Urinary bladder (tissue), 4 donors: ENCODE measurements around the gene SLC2A4. TPM values are rescaled to one million over a fixed set of nuclear protein-coding genes. Genes with fewer than 3 reads are reported as not detected.

Source experiments
- DNase-seq: peaks from one replicate; pipeline ENCODE4 v3.0.0-alpha.2; 2015; ENCODE audit errors: extremely low spot score
- H3K27ac ChIP-seq: one replicate; pipeline ENCODE4 v1.5.1; 2013; ENCODE audit warnings: low read depth, mild to moderate bottlenecking, moderate library complexity
- H3K36me3 ChIP-seq: one replicate; pipeline ENCODE4 v1.6.1; 2013; ENCODE audit warnings: mild to moderate bottlenecking, moderate library complexity; ENCODE audit not compliant: insufficient read depth
- H3K4me1 ChIP-seq: one replicate; pipeline ENCODE4 v1.6.1; 2013; ENCODE audit warnings: mild to moderate bottlenecking, moderate library complexity; ENCODE audit not compliant: insufficient read depth
- H3K4me3 ChIP-seq: one replicate; pipeline ENCODE4 v1.5.1; 2013; ENCODE audit warnings: low read depth, low read length
- WGBS: extraction: QIAGEN DNeasy Blood & Tissue Kit; methylation state at CpG from one replicate; pipeline ENCODE4 v1.1.7; 2013; 5-methylcytosine and 5-hydroxymethylcytosine counted together
- polyA plus RNA-seq: library from polyadenylated mRNA; stranded (reverse); fragments of 200-250 nt; gene quantifications from one replicate; pipeline ENCODE4 v1.2.3, GENCODE V29; 2013
- total RNA-seq: library from RNA; depleted of rRNA; stranded (reverse); fragments of >200 nt; gene quantifications from one replicate; pipeline ENCODE4 v1.2.3, GENCODE V29; 2014
- donor health status: healthy with polysubstance abuse.
- donor health status: healthy.

Gene SLC2A4
- total and polyA plus RNA-seq, 2 donors, result 11.6 to 66.1 TPM

- 70% methylated on average over 5 of the region's 5 CpGs for WGBS
- Histone ChIP-seq H3K36me3 (no peaks in the 10 kb centered on the region), H3K4me3 (peak overlapping the region; percentile 39), H3K27ac (no peak overlapping the region), H3K4me1 (peaks cover 3% of the 10 kb centered on the region)
- no peak for DNase-seq
Measured at GRCh38 chr17:7253082-7253481, 28.4 kb upstream of the SLC2A4 start.

DNA sequence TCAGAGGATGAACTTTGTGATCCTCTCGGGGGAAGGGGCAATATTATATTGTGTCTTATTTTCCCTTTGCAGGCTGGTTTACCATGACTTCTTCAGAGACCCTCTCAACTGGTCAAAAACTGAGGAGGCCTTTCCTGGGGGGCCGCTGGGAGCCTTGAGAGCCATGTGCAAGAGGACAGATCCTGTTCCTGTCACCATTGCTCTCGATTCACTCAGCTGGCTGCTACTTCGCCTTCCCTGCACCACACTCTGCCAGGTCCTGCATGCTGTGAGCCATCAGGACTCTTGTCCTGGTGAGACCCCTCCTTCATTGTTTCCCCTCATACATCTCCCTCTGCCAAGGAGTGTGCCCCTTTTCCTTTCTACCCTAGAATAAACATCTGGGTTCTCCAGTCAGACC is 27.0 kb upstream of the SLC2A4 start:
- peaks cover 3% of the 10 kb centered on the region for H3K4me1 ChIP-seq
- no peak for DNase-seq
- WGBS, result 95% methylated on average over 4 of the region's 4 CpGs
- H3K27ac ChIP-seq, result no peak overlapping the region
- no peak overlapping the region for H3K4me3 ChIP-seq
- H3K36me3 ChIP-seq, result no peaks in the 10 kb centered on the region

DNA sequence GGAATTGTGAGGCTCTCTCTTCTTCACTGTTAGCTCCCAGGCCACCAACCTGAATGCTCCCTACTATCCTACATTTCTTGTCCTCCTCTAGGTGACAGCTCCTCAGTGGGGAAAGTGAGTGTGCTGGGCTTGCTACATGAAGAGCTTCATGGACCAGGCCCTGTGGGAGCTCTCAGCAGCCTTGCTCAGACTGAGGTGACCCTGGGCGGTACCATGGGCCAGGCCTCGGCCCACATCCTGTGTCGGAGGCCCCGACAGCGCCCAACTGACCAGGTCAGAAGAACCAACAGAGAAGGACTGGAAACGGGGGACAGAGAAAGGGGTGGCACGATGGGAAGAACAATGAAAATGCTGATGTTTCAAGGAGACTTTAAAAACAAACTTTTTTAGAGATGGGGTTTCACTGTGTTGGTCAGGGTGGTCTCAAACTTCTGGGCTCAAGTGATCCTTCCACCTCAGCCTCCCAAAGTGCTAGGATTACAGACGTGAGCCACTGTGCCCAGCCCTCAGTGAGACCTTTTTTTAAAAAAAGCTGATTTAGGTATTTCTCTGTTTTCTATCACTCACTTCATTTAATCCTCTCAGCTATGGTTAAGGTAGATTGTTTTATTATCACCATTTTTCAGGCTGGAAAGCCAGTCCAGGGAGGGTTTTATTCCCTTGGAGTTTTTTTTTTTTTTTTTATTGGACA is 24.6 kb upstream of the SLC2A4 start:
- Histone ChIP-seq H3K4me3 (no peak overlapping the region), H3K27ac (no peak overlapping the region), H3K36me3 (no peaks in the 10 kb centered on the region), H3K4me1 (no peaks in the 10 kb centered on the region)
- DNase-seq, result no peak
- 89% methylated on average over 8 of the region's 8 CpGs for WGBS

DNA sequence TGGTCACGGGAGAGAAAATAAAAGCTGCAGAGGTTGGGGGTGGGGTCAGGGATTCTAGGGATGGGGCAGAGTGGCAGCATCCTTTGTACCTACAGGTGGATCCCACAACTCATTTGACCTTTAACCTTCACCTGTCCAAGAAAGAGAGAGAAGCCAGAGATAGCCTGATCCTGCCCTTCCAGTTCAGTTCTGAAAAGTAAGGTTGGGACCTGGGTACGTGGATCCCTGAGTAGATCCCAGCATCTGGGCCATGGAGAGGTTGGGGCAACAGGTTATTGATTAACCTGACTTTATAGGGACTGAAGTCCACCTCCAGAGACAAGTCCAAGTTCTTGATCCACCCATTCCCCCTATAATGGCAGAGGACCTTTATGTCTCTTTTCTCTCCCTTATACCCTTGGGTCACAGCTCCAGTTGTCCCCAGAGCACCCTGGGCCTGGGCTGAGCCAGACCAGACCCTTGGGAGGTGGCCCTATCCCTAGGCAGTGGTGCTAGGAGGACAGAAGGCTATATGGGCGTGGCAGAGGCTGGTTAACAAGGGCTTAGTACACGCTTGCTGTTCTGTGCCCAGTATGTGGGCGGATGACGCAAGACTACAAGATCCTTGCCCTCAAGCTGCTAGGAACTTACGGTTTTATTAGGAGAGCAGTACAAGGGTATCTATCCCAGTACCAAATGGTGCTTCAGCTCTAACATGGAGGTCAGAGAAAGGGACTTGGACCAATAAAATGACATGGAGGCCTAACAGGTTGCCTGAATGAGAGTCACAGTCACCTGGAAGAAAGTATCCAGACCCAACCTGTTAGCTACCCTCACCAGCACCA is 22.6 kb upstream of the SLC2A4 start:
- Histone ChIP-seq H3K4me1 (no peaks in the 10 kb centered on the region), H3K4me3 (no peak overlapping the region), H3K27ac (no peak overlapping the region), H3K36me3 (no peaks in the 10 kb centered on the region)
- WGBS, result 84% methylated on average over 7 of the region's 7 CpGs
- no peak for DNase-seq

- H3K36me3 ChIP-seq, result no peaks in the 10 kb centered on the region
- no peak for DNase-seq
- 95% methylated on average over 6 of the region's 6 CpGs for WGBS
- H3K4me3 ChIP-seq, result no peak overlapping the region
- H3K4me1 ChIP-seq, result no peaks in the 10 kb centered on the region
- H3K27ac ChIP-seq, result no peak overlapping the region
Measured at GRCh38 chr17:7259555-7259889, 22.0 kb upstream of the SLC2A4 start.

DNA sequence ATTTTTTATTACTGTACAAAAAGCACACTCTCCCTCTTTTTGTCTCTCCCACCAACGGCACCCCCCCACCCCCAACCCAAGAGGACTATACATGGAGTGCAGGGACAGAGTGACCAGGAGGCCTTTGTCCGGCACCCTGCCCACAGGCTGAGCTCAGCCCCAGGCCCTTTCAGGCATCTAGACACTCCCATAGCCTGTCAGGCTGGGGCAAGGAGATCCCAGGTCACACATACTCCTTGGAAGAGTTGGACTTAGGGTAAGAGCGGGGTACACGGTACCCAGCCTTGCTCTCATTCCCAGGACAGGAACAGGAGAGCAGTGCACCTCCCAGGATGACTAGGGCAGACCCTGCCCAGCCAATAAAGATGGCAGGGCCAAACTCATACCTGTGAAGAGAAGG is 21.4 kb upstream of the SLC2A4 start:
- no peak overlapping the region for H3K27ac ChIP-seq

GRCh38 chr17:7260651-7261378 is 20.7 kb upstream of the SLC2A4 start:
- DNase-seq, result no peak

More for the DNA sequence above, 21.4 kb upstream of the SLC2A4 start:
- no peak for DNase-seq
- Histone ChIP-seq H3K4me3 (no peak overlapping the region), H3K36me3 (no peaks in the 10 kb centered on the region), H3K4me1 (no peaks in the 10 kb centered on the region)
- WGBS, result 78% methylated on average over 4 of the region's 4 CpGs

GRCh38 chr17:7261379-7262191 is 19.9 kb upstream of the SLC2A4 start:
- Histone ChIP-seq H3K4me3 (peak overlapping the region; percentile 48), H3K36me3 (no peaks in the 10 kb centered on the region), H3K4me1 (no peaks in the 10 kb centered on the region), H3K27ac (peak overlapping the region; percentile 72)
- DNase-seq, result no peak
- WGBS, result 4% methylated on average over 71 of the region's 71 CpGs

More at GRCh38 chr17:7260651-7261378, 20.7 kb upstream of the SLC2A4 start:
- H3K4me1 ChIP-seq, result no peaks in the 10 kb centered on the region
- WGBS, result 5% methylated on average over 54 of the region's 54 CpGs
- H3K27ac ChIP-seq, result peak overlapping the region; percentile 72
- H3K36me3 ChIP-seq, result no peaks in the 10 kb centered on the region
- peak overlapping the region; percentile 48 for H3K4me3 ChIP-seq

DNA sequence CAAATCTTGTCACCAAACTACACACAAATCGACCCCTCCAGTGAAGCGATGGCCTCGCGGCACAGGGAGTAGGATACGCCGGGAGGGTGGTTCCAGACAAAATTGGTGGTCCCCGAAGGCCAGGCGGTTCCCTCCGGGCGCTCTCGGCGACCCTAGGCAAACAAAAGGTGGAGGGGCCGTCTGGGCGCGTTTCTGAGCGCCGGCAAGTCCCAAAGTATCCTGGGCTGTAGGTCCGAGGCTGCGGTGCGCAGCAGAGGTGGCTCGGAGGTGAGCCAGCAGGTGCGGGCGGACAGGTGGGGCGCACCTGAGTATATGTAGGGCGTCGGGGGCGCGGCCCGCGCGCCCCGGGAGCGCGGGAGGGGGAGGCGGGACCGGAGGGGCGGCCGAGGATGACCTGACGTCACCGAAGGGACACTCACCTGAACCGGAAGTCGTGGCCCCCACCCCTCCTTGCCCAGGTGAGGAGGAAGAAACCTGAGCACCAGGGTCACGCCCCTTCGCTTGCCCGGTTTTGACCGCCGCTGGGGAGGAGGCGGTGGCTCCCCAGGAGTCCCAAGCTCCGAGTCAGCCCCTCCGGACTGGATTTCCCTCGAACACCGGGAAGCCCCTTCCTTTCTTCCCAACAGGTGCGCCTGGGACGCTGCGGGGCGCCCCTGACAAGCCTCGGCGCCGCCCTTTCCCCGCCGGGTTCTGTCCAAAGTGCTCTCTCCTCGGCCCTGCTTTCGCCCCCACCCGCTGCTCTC is 19.2 kb upstream of the SLC2A4 start, which contains the start of gene CLDN7:
CLDN7 (minus strand) TSS at position 287 of the 743 bp plus-strand sequence. CDS start 435 bp downstream, outside the sequence.
- 4% methylated on average over 64 of the region's 64 CpGs for WGBS
- H3K36me3 ChIP-seq, result no peaks in the 10 kb centered on the region
- H3K4me3 ChIP-seq, result peak within 1 kb of the TSS; percentile 48
- peak within 1 kb of the TSS; percentile 72 for H3K27ac ChIP-seq
- DNase-seq, result no peak
- H3K4me1 ChIP-seq, result no peaks in the 10 kb centered on the region

- Histone ChIP-seq H3K27ac (peak overlapping the region; percentile 57), H3K4me3 (peak overlapping the region; percentile 10), H3K4me1 (no peaks in the 10 kb centered on the region), H3K36me3 (no peaks in the 10 kb centered on the region)
- 8% methylated on average over 26 of the region's 26 CpGs for WGBS
- DNase-seq, result no peak
Measured at GRCh38 chr17:7262935-7263800, 18.4 kb upstream of the SLC2A4 start.

DNA sequence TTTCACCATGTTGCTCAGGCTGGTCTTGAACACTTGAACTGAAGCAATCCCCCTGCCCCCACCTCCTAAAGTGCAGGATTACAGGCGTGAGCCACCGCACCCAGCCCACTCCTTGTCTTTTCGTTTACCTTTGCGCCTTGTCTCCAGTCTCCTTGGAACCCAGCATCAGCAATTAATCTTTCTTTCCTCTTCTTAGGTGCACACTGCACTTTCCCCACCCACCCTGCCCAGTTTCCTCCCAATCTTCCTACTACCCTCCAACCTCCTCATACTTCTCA is 17.8 kb upstream of the SLC2A4 start:
- Histone ChIP-seq H3K27ac (no peak overlapping the region), H3K4me3 (no peak overlapping the region), H3K4me1 (no peaks in the 10 kb centered on the region), H3K36me3 (no peaks in the 10 kb centered on the region)
- 47% methylated on average over 4 of the region's 4 CpGs for WGBS
- DNase-seq, result no peak

DNA sequence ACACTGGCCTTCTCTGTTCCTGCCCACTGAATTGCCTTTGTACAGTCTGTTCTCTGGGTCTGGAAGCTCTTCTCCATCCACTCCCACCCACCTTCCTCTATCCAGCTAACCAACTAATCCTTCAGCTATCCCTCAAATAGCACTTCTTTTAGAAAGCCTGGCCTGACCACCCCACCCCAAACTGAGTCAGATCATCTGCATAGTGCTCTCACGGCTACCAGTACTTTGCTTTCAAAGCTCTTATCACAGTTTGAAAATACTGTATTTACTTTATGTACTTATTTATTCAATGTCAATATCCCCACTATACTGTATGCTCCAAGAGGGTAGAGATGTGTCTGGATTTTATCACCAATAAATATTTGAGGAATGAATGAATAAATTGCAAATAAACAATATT is 14.7 kb upstream of the SLC2A4 start:
- Histone ChIP-seq H3K4me1 (no peaks in the 10 kb centered on the region), H3K36me3 (no peaks in the 10 kb centered on the region), H3K27ac (no peak overlapping the region), H3K4me3 (no peak overlapping the region)
- no peak for DNase-seq
- 35% methylated on average over 1 of the region's 1 CpG for WGBS
